NK-92 treated with Interleukin-12 subunit alpha and Interleukin-12 subunit beta, amount 100 ng/mL, for 24 hours (cell line): ENCODE results near the gene SHROOM4.

Experiments used
- DNase-seq: peaks from one replicate; lab custom pipeline; 2025; lab: John Stamatoyannopoulos, UW

The SHROOM4 gene

GRCh38 chrX:50778272-50778671 is 35.7 kb downstream of the SHROOM4 start:
- no peak for DNase-seq

- no peak for DNase-seq
Measured at GRCh38 chrX:50776248-50776647, 37.7 kb downstream of the SHROOM4 start.

- no peak for DNase-seq
Measured at GRCh38 chrX:50771382-50771781, 42.6 kb downstream of the SHROOM4 start.

- no peak for DNase-seq
Measured at GRCh38 chrX:50770702-50771101, 43.3 kb downstream of the SHROOM4 start.

- no peak for DNase-seq
Measured at GRCh38 chrX:50769389-50770063, 44.5 kb downstream of the SHROOM4 start.

GRCh38 chrX:50768801-50769200 is 45.2 kb downstream of the SHROOM4 start:
- no peak for DNase-seq

- DNase-seq = no peak
Measured at GRCh38 chrX:50765986-50766385, 48.0 kb downstream of the SHROOM4 start.

GRCh38 chrX:50762578-50762977 is 51.4 kb downstream of the SHROOM4 start:
- DNase-seq = no peak

- DNase-seq = no peak
Measured at GRCh38 chrX:50756276-50756675, 57.7 kb downstream of the SHROOM4 start.

GRCh38 chrX:50751091-50751490 is 62.9 kb downstream of the SHROOM4 start:
- DNase-seq = no peak

GRCh38 chrX:50747471-50747900 is 66.5 kb downstream of the SHROOM4 start:
- no peak for DNase-seq

- no peak for DNase-seq
Measured at GRCh38 chrX:50736656-50737055, 77.3 kb downstream of the SHROOM4 start.

- DNase-seq = no peak
Measured at GRCh38 chrX:50726296-50726695, 87.7 kb downstream of the SHROOM4 start.

GRCh38 chrX:50725310-50725709 is 88.7 kb downstream of the SHROOM4 start:
- no peak for DNase-seq

- DNase-seq = no peak
Measured at GRCh38 chrX:50723006-50723405, 91.0 kb downstream of the SHROOM4 start.

GRCh38 chrX:50721764-50722521 is 92.1 kb downstream of the SHROOM4 start:
- no peak for DNase-seq

- no peak for DNase-seq
Measured at GRCh38 chrX:50719614-50720013, 94.4 kb downstream of the SHROOM4 start.

- no peak for DNase-seq
Measured at GRCh38 chrX:50718776-50719175, 95.2 kb downstream of the SHROOM4 start.

GRCh38 chrX:50716706-50717105 is 97.3 kb downstream of the SHROOM4 start:
- DNase-seq = no peak

GRCh38 chrX:50712777-50713176 is 101.2 kb downstream of the SHROOM4 start:
- DNase-seq = no peak

- DNase-seq = no peak
Measured at GRCh38 chrX:50711907-50712306, 102.1 kb downstream of the SHROOM4 start.

GRCh38 chrX:50707955-50708699 is 105.9 kb downstream of the SHROOM4 start:
- DNase-seq = no peak

GRCh38 chrX:50707405-50707804 is 106.6 kb downstream of the SHROOM4 start:
- no peak for DNase-seq
